ENCODE measurements around the gene VEGFD. TPM values are rescaled to one million over a fixed set of nuclear protein-coding genes. Genes with fewer than 3 reads are reported as not detected.

VEGFD gene
- total RNA-seq, 2 donors from 2014 or later: 1.2 to 2.5 TPM

GRCh38 chrX:15349046-15349445, 35.2 kb downstream of the VEGFD start:
- Histone ChIP-seq H3K9ac (ENCODE audit: low read depth in 2 of 2, low read length in 2 of 2) (no peak overlapping the region), H3K4me3 (no peak overlapping the region), H3K27me3 (no peaks in the 10 kb centered on the region), H3K36me3 (no peaks in the 10 kb centered on the region), H3K9me3 (no peaks in the 10 kb centered on the region), H3K27ac (no peak overlapping the region), H3K4me1 (no peaks in the 10 kb centered on the region)
- peak; percentile 23 for DNase-seq
- peak; percentile 42 for TF ChIP-seq CTCF (IDR thresholded peaks at IDR 0.05)
- intact Hi-C loops (cut with DNase I): loop anchor here (10.0 kb wide), 1 partner anchor 216 kb away; no protein-coding TSS in a partner anchor

DNA sequence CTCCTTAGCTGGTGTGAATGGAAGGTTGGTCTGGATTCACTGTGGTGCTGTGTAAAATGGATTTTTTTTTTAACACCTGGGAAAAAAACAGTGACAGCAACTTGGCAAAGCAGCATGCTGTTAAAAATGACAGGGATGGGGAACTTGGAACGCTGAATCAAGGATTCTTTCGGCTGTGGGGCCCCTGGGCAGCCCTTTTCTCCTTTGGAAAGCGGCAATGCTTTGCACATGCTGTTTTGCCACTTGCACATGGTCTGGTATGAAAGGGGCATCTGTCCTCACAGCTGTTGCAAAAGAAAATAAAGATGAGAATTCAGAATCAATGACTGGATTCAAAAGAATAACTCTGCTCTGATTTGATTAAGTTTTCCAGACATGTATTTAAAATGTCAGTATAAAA, 38.2 kb downstream of the VEGFD start:
- Histone ChIP-seq H3K4me3 (no peak overlapping the region), H3K36me3 (no peaks in the 10 kb centered on the region), H3K9me3 (no peaks in the 10 kb centered on the region), H3K27me3 (peaks cover 4% of the 10 kb centered on the region), H3K4me1 (no peaks in the 10 kb centered on the region), H3K9ac (ENCODE audit: low read depth in 2 of 2, low read length in 2 of 2) (no peak overlapping the region), H3K27ac (no peak overlapping the region)
- intact Hi-C loops (cut with DNase I): loop anchor here (10.0 kb wide), 1 partner anchor 219 kb away; no protein-coding TSS in a partner anchor
- no peak for DNase-seq
- no peak for TF ChIP-seq CTCF (IDR thresholded peaks at IDR 0.05)

DNA sequence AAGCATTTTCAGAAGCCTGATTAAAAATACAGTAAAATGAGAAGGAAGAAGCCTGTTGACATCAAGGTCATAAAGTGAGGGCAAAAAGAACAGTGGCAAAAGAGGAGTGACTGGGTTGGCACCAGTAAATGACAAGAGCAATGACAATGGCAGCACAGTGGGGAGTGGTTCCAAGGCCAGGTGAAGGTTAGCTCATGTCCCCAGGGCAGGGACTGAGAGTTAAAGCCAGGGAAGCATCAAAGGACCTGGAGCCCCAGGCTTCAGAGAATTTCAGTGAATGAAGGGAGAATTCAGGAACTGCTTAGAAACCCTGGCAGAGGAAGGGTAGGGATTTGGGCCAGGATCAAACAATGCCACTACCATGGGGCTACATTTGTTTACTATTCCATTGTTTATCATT, 40.1 kb downstream of the VEGFD start:
- H3K27ac ChIP-seq: no peak overlapping the region
- no peak overlapping the region for H3K9ac ChIP-seq (ENCODE audit: low read depth in 2 of 2, low read length in 2 of 2)
- H3K4me3 ChIP-seq: no peak overlapping the region
- H3K9me3 ChIP-seq: no peaks in the 10 kb centered on the region
- no peaks in the 10 kb centered on the region for H3K36me3 ChIP-seq
- H3K27me3 ChIP-seq: peaks cover 4% of the 10 kb centered on the region
- no peak for TF ChIP-seq CTCF (IDR thresholded peaks at IDR 0.05)
- no peaks in the 10 kb centered on the region for H3K4me1 ChIP-seq
- DNase-seq: no peak
- intact Hi-C loops (cut with DNase I): loop anchor here (10.0 kb wide), 1 partner anchor 221 kb away; no protein-coding TSS in a partner anchor

- no peaks in the 10 kb centered on the region for H3K9me3 ChIP-seq
- H3K27ac ChIP-seq: no peak overlapping the region
- H3K36me3 ChIP-seq: no peaks in the 10 kb centered on the region
- H3K4me3 ChIP-seq: no peak overlapping the region
- H3K27me3 ChIP-seq: peaks cover 4% of the 10 kb centered on the region
- H3K9ac ChIP-seq (ENCODE audit: low read depth in 2 of 2, low read length in 2 of 2): no peak overlapping the region
- intact Hi-C loops (cut with DNase I): loop anchor here (10.0 kb wide), 1 partner anchor 222 kb away; no protein-coding TSS in a partner anchor
- H3K4me1 ChIP-seq: no peaks in the 10 kb centered on the region
- no peak for DNase-seq
- no peak for TF ChIP-seq CTCF (IDR thresholded peaks at IDR 0.05)
Measured at GRCh38 chrX:15343075-15343476, 41.1 kb downstream of the VEGFD start.

GRCh38 chrX:15340867-15341266, 43.3 kb downstream of the VEGFD start:
- Histone ChIP-seq H3K36me3 (no peaks in the 10 kb centered on the region), H3K27me3 (peaks cover 10% of the 10 kb centered on the region), H3K4me3 (no peak overlapping the region), H3K27ac (no peak overlapping the region), H3K9me3 (no peaks in the 10 kb centered on the region), H3K9ac (ENCODE audit: low read depth in 2 of 2, low read length in 2 of 2) (no peak overlapping the region), H3K4me1 (no peaks in the 10 kb centered on the region)
- no peak for DNase-seq
- TF ChIP-seq CTCF (IDR thresholded peaks at IDR 0.05): no peak
- intact Hi-C loops (cut with DNase I): loop anchor here (10.0 kb wide), 1 partner anchor 224 kb away; no protein-coding TSS in a partner anchor

All from colonic mucosa (tissue), 4 donors.